Smooth muscle cell (in vitro differentiated cells): Measurements from ENCODE around the gene JUNB. TPM values are rescaled to one million over a fixed set of nuclear protein-coding genes. Genes with fewer than 3 reads are reported as not detected.

Experiments used
- DNase-seq: peaks from one replicate; lab custom pipeline; 2025; ENCODE audit not compliant: unreplicated experiment; lab: John Stamatoyannopoulos, UW
- H2AFZ ChIP-seq: fragments of 200-600 bp; sonication (generic); 2 replicates; pipeline ENCODE4 v1.6.0; 2016; ENCODE audit warnings: antibody characterized with exemption, low read depth, mild to moderate bottlenecking
- H3F3A ChIP-seq: fragments of 200-600 bp; sonication (generic); 2 replicates; pipeline ENCODE4 v1.6.0; 2017; ENCODE audit warnings: antibody characterized with exemption, low read depth
- H3K27ac ChIP-seq: fragments of 200-600 bp; sonication (generic); 2 replicates; pipeline ENCODE4 v1.5.1; 2016; ENCODE audit warnings: low read depth, mild to moderate bottlenecking
- H3K27me3 ChIP-seq: fragments of 200-600 bp; sonication (generic); 2 replicates; pipeline ENCODE4 v1.6.1; 2016; ENCODE audit warnings: low read depth, mild to moderate bottlenecking
- H3K36me3 ChIP-seq: fragments of 200-600 bp; sonication (generic); 2 replicates; pipeline ENCODE4 v1.5.1; 2016; ENCODE audit warnings: low read depth
- H3K4me1 ChIP-seq: fragments of 200-600 bp; sonication (generic); 2 replicates; pipeline ENCODE4 v1.5.1; 2016; ENCODE audit warnings: low read depth
- H3K4me2 ChIP-seq: fragments of 200-600 bp; sonication (generic); 2 replicates; pipeline ENCODE4 v1.6.0; 2016; ENCODE audit warnings: mild to moderate bottlenecking
- H3K4me3 ChIP-seq: fragments of 200-600 bp; sonication (generic); 2 replicates; pipeline ENCODE4 v1.5.1; 2016; ENCODE audit warnings: mild to moderate bottlenecking
- H3K79me2 ChIP-seq: fragments of 200-600 bp; sonication (generic); 2 replicates; pipeline ENCODE4 v1.6.0; 2016; ENCODE audit warnings: low read depth, mild to moderate bottlenecking
- H3K9ac ChIP-seq: fragments of 200-600 bp; sonication (generic); 2 replicates; pipeline ENCODE4 v1.6.0; 2016; ENCODE audit warnings: low read depth
- H3K9me3 ChIP-seq: fragments of 200-600 bp; sonication (generic); replicated peaks from 2 replicates; pipeline ENCODE4 v1.5.1; 2016; ENCODE audit warnings: low read depth
- H4K20me1 ChIP-seq: fragments of 200-600 bp; sonication (generic); 2 replicates; pipeline ENCODE4 v1.6.0; 2016; ENCODE audit warnings: low read depth
- CTCF ChIP-seq: fragments of 200-600 bp; sonication (generic); IDR thresholded peaks from 2 replicates; pipeline ENCODE4 v1.5.1; 2017; ENCODE audit warnings: borderline replicate concordance, mild to moderate bottlenecking, antibody characterized with exemption; ENCODE audit not compliant: insufficient read depth, poor library complexity, severe bottlenecking
- WGBS: methylation state at CpG from one replicate; pipeline ENCODE4 v1.1.7; 2016; ENCODE audit warnings: low lambda C conversion rate; 5-methylcytosine and 5-hydroxymethylcytosine counted together
- polyA plus RNA-seq: library from polyadenylated mRNA; unstranded; fragments of >200 nt; fragmentation: Nextera tagmentation; extraction: Ambion mirVana; gene quantifications from 2 replicates; pipeline ENCODE4 v1.2.1, GENCODE V29; 2016
- total RNA-seq: library from RNA; depleted of rRNA; stranded (reverse); fragments of >200 nt; gene quantifications from 2 replicates; pipeline ENCODE4 v1.2.3, GENCODE V29; 2014

Gene JUNB
- total and polyA plus RNA-seq, 2 experiments from 2014 or later, result 687 to 1,575 TPM

GRCh38 chr19:12749938-12750521 is 41.3 kb upstream of the JUNB start:
- H3K27me3 ChIP-seq, result peaks cover 46% of the 10 kb centered on the region
- no peak overlapping the region for H3K4me3 ChIP-seq
- H3K9me3 ChIP-seq, result no peaks in the 10 kb centered on the region
- no peak overlapping the region for H2AFZ ChIP-seq
- H3K4me1 ChIP-seq, result no peaks in the 10 kb centered on the region
- H3K79me2 ChIP-seq, result no peaks in the 10 kb centered on the region
- DNase-seq, result no peak
- no peaks in the 10 kb centered on the region for H3K36me3 ChIP-seq
- no peaks in the 10 kb centered on the region for H4K20me1 ChIP-seq
- no peak overlapping the region for H3K27ac ChIP-seq
- WGBS, result 65% methylated on average over 24 of the region's 24 CpGs
- no peak overlapping the region for H3K4me2 ChIP-seq
- H3K9ac ChIP-seq, result no peak overlapping the region
- H3F3A ChIP-seq, result no peaks in the 10 kb centered on the region
- no peak for TF ChIP-seq CTCF

GRCh38 chr19:12750851-12751250 is 40.4 kb upstream of the JUNB start:
- Histone ChIP-seq H3K27me3 (peaks cover 46% of the 10 kb centered on the region), H3K27ac (no peak overlapping the region), H3K79me2 (no peaks in the 10 kb centered on the region), H3K4me3 (no peak overlapping the region), H2AFZ (no peak overlapping the region), H3F3A (no peaks in the 10 kb centered on the region), H3K4me2 (no peak overlapping the region), H4K20me1 (no peaks in the 10 kb centered on the region), H3K36me3 (no peaks in the 10 kb centered on the region), H3K4me1 (no peaks in the 10 kb centered on the region), H3K9me3 (no peaks in the 10 kb centered on the region), H3K9ac (no peak overlapping the region)
- WGBS, result 81% methylated on average over 9 of the region's 9 CpGs
- no peak for DNase-seq
- TF ChIP-seq CTCF, result no peak

GRCh38 chr19:12751635-12752034 is 39.7 kb upstream of the JUNB start, which contains the start of gene BEST2:
Gene BEST2, plus strand, starts transcription at chr19:12751791. Its CDS starts 802 bp downstream, at chr19:12752593.
- H3K9me3 ChIP-seq, result no peaks in the 10 kb centered on the region
- no peaks in the 10 kb centered on the region for H3F3A ChIP-seq
- no peak within 1 kb of the TSS for H2AFZ ChIP-seq
- H4K20me1 ChIP-seq, result no peaks in the 10 kb centered on the region
- H3K27ac ChIP-seq, result no peak within 1 kb of the TSS
- no peak within 1 kb of the TSS for H3K9ac ChIP-seq
- H3K27me3 ChIP-seq, result peaks cover 46% of the 10 kb centered on the region
- TF ChIP-seq CTCF, result no peak
- H3K4me2 ChIP-seq, result no peak within 1 kb of the TSS
- H3K36me3 ChIP-seq, result no peaks in the 10 kb centered on the region
- H3K4me3 ChIP-seq, result no peak within 1 kb of the TSS
- no peaks in the 10 kb centered on the region for H3K4me1 ChIP-seq
- DNase-seq, result no peak
- H3K79me2 ChIP-seq, result no peaks in the 10 kb centered on the region
- WGBS, result 4% methylated on average over 9 of the region's 14 CpGs
